ENCODE data around the gene RYR3. TPM values are rescaled to one million over a fixed set of nuclear protein-coding genes. Genes with fewer than 3 reads are reported as not detected.

The RYR3 gene
- total and polyA plus RNA-seq, 2 donors (not counting 1 experiment from before 2014, with no cell fraction given), result 0.17 TPM; not detected in 1

DNA sequence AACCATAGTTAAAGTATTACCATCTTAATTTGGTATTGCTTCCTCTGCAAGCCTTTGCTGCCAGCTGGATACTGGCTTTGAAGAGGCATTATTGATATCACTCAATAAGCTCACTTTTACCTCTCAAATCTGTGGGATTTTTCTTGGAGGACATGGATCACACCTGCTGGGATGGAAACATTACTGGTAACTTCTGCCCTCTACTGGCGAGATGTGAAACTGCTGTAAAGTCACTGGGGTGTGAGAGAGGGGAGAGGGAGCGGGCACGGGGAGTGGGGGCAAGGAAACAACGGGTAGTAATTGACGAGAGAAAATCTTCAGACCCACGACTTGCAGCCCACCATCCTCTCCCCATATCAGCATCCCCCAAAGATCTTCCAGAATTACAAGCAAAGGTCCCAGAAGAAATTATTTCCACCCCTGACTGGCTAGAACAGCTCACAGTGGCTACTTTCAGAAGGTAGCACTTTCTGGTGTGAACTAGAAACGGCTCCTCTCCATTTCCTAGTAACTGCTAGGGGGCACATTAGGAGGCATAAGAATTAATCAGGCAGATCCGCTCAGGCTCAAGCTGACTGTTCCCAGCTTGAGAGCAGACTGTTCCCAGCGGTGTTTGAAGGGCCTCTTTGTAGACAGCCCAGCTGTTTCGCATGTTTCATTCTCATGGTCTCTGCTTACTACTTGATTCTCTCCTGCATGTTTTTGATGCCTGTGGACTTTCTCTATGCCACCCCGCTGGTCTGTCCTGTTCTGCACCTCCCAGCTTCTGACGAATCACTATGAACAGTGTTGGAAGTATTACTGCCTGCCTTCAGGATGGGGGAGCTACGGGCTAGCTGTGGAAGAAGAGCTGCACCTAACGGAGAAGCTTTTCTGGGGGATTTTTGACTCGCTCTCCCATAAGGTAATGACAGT lies 427.2 kb downstream of the RYR3 start:
- TF ChIP-seq, protein P1, sequence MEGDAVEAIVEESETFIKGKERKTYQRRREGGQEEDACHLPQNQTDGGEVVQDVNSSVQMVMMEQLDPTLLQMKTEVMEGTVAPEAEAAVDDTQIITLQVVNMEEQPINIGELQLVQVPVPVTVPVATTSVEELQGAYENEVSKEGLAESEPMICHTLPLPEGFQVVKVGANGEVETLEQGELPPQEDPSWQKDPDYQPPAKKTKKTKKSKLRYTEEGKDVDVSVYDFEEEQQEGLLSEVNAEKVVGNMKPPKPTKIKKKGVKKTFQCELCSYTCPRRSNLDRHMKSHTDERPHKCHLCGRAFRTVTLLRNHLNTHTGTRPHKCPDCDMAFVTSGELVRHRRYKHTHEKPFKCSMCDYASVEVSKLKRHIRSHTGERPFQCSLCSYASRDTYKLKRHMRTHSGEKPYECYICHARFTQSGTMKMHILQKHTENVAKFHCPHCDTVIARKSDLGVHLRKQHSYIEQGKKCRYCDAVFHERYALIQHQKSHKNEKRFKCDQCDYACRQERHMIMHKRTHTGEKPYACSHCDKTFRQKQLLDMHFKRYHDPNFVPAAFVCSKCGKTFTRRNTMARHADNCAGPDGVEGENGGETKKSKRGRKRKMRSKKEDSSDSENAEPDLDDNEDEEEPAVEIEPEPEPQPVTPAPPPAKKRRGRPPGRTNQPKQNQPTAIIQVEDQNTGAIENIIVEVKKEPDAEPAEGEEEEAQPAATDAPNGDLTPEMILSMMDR (conservative IDR thresholded peaks at IDR 0.05 in 1 of 2, IDR thresholded peaks at IDR 0.05 in 1 of 2; ENCODE audit: low read depth in 1 of 2, low read length in 2 of 2), result peak; percentile 78 to 89
- TF ChIP-seq EZH2 (IDR thresholded peaks at IDR 0.05; ENCODE audit: low read length, missing control alignments), result no peak

DNA sequence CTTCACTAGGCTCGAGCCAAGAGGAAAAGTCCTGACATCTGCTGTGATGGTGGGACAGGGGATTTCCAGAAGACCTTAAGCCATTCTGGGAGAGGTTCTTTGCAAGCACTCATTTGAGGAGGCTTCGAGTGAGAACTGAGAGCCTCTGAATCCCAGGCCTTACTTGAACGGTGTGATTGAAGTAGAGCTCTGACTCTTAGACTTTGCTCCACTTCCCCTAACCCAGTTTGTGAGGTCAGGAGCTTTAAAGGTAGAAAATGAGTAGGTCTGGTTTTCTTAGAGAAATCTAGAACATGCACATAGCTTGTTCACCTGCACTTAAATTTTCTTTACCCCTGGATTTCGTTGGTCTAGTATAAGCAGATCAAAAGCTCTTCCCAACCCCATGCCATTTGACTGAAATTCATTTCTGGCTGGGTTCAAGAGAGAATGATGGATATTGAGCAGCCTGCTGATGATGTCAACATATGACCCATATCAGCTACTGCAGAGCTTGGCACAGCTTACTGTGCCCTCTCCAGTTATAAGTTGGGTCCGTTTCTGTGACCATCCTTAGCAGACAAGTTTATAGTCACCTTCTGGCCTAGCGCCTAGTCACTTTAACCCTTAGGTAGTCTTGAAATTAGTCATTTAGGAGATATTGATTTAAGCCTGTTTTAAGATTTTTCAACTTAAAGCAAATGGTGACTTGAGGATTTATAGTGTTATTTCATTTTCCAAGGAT lies 428.3 kb downstream of the RYR3 start:
- Histone ChIP-seq H3K4me1 (ENCODE audit: control insufficient read depth, extremely low read depth, insufficient read depth, low read length) (no peaks in the 10 kb centered on the region), H3K9ac (ENCODE audit: insufficient read depth, low read length) (no peak overlapping the region), H3K36me3 (ENCODE audit: control insufficient read depth, insufficient read depth, low read length) (no peaks in the 10 kb centered on the region), H4K20me1 (ENCODE audit: control insufficient read depth, extremely low read depth, insufficient read depth, low read length) (no peaks in the 10 kb centered on the region), H3K9me3 (ENCODE audit: control insufficient read depth, insufficient read depth, low read depth, low read length) (no peaks in the 10 kb centered on the region), H3K4me2 (ENCODE audit: extremely low read depth, insufficient read depth, low read length) (no peak overlapping the region), H3K27me3 (ENCODE audit: control insufficient read depth, insufficient read depth, low read length) (no peaks in the 10 kb centered on the region), H3K4me3 (replicated peaks in 1 of 4; ENCODE audit: control extremely low read depth in 1 of 4, insufficient read depth in 1 of 4, low read depth in 3 of 4, low read length in 4 of 4) (no peak overlapping the region), H3K79me2 (ENCODE audit: control insufficient read depth, insufficient read depth, low read length) (no peaks in the 10 kb centered on the region), H3K27ac (ENCODE audit: insufficient read depth, low read length) (no peak overlapping the region), H2AFZ (ENCODE audit: low read length) (no peak overlapping the region)
- no peak for TF ChIP-seq EZH2 (IDR thresholded peaks at IDR 0.05; ENCODE audit: low read length, missing control alignments)
- TF ChIP-seq, protein P1 (conservative IDR thresholded peaks at IDR 0.05 in 1 of 2, IDR thresholded peaks at IDR 0.05 in 1 of 2; ENCODE audit: low read depth in 1 of 2, low read length in 2 of 2), result no peak
- no peak for DNase-seq (ENCODE audit: low read depth in 2 of 2)

More for the DNA sequence above, 427.2 kb downstream of the RYR3 start:
- Histone ChIP-seq H3K27ac (ENCODE audit: insufficient read depth, low read length) (no peak overlapping the region), H3K27me3 (ENCODE audit: control insufficient read depth, insufficient read depth, low read length) (no peaks in the 10 kb centered on the region), H4K20me1 (ENCODE audit: control insufficient read depth, extremely low read depth, insufficient read depth, low read length) (no peaks in the 10 kb centered on the region), H2AFZ (ENCODE audit: low read length) (no peak overlapping the region), H3K36me3 (ENCODE audit: control insufficient read depth, insufficient read depth, low read length) (no peaks in the 10 kb centered on the region), H3K4me3 (replicated peaks in 1 of 4; ENCODE audit: control extremely low read depth in 1 of 4, insufficient read depth in 1 of 4, low read depth in 3 of 4, low read length in 4 of 4) (no peak overlapping the region), H3K4me1 (ENCODE audit: control insufficient read depth, extremely low read depth, insufficient read depth, low read length) (no peaks in the 10 kb centered on the region), H3K4me2 (ENCODE audit: extremely low read depth, insufficient read depth, low read length) (peak overlapping the region; percentile 13), H3K9me3 (ENCODE audit: control insufficient read depth, insufficient read depth, low read depth, low read length) (no peaks in the 10 kb centered on the region), H3K9ac (ENCODE audit: insufficient read depth, low read length) (no peak overlapping the region), H3K79me2 (ENCODE audit: control insufficient read depth, insufficient read depth, low read length) (no peaks in the 10 kb centered on the region)
- peak; percentile 17 to 28 for DNase-seq (ENCODE audit: low read depth in 2 of 2)

DNA sequence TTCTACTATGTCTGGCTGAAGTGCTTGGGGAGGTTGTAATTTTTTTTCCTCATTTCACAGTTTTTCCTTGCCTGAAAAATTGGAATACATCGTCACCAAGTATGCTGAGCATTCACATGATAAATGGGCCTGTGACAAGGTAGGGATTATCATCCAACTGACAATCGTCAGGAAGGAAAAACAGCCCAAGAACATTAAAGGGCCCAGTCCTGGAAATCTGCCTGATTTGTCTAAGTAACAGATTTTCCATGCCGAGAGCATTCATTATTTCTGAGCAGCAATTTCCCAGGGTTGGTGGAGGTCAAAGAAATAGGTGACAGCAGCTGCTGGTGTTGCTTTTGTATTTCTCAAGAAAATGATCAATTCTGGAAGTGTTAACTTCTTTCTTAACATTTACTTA lies 431.5 kb downstream of the RYR3 start:
- Histone ChIP-seq H3K79me2 (ENCODE audit: control insufficient read depth, insufficient read depth, low read length) (no peaks in the 10 kb centered on the region), H3K9ac (ENCODE audit: insufficient read depth, low read length) (no peak overlapping the region), H3K27me3 (ENCODE audit: control insufficient read depth, insufficient read depth, low read length) (no peaks in the 10 kb centered on the region), H3K4me3 (replicated peaks in 1 of 4; ENCODE audit: control extremely low read depth in 1 of 4, insufficient read depth in 1 of 4, low read depth in 3 of 4, low read length in 4 of 4) (no peak overlapping the region), H3K9me3 (ENCODE audit: control insufficient read depth, insufficient read depth, low read depth, low read length) (no peaks in the 10 kb centered on the region), H2AFZ (ENCODE audit: low read length) (no peak overlapping the region), H3K36me3 (ENCODE audit: control insufficient read depth, insufficient read depth, low read length) (no peaks in the 10 kb centered on the region), H3K27ac (ENCODE audit: insufficient read depth, low read length) (no peak overlapping the region), H3K4me2 (ENCODE audit: extremely low read depth, insufficient read depth, low read length) (no peak overlapping the region), H4K20me1 (ENCODE audit: control insufficient read depth, extremely low read depth, insufficient read depth, low read length) (no peaks in the 10 kb centered on the region), H3K4me1 (ENCODE audit: control insufficient read depth, extremely low read depth, insufficient read depth, low read length) (no peaks in the 10 kb centered on the region)
- TF ChIP-seq, protein P1 (conservative IDR thresholded peaks at IDR 0.05 in 1 of 2, IDR thresholded peaks at IDR 0.05 in 1 of 2; ENCODE audit: low read depth in 1 of 2, low read length in 2 of 2), result no peak
- TF ChIP-seq EZH2 (IDR thresholded peaks at IDR 0.05; ENCODE audit: low read length, missing control alignments), result no peak
- DNase-seq (ENCODE audit: low read depth in 2 of 2), result peak in 1 of 2 donors; percentile 73
